Measurements from ENCODE around the gene GNAI3.

The GNAI3 gene

GRCh38 chr1:109543988-109544735 is 4.3 kb upstream of the GNAI3 start:
- DNase-seq (ENCODE audit: extremely low read depth in 1 of 2, low read depth in 1 of 2): no peak

- peak; percentile 61 to 85 for DNase-seq (ENCODE audit: extremely low read depth in 1 of 2, low read depth in 1 of 2)
Observed at GRCh38 chr1:109546311-109547109, 1.9 kb upstream of the GNAI3 start.

DNA sequence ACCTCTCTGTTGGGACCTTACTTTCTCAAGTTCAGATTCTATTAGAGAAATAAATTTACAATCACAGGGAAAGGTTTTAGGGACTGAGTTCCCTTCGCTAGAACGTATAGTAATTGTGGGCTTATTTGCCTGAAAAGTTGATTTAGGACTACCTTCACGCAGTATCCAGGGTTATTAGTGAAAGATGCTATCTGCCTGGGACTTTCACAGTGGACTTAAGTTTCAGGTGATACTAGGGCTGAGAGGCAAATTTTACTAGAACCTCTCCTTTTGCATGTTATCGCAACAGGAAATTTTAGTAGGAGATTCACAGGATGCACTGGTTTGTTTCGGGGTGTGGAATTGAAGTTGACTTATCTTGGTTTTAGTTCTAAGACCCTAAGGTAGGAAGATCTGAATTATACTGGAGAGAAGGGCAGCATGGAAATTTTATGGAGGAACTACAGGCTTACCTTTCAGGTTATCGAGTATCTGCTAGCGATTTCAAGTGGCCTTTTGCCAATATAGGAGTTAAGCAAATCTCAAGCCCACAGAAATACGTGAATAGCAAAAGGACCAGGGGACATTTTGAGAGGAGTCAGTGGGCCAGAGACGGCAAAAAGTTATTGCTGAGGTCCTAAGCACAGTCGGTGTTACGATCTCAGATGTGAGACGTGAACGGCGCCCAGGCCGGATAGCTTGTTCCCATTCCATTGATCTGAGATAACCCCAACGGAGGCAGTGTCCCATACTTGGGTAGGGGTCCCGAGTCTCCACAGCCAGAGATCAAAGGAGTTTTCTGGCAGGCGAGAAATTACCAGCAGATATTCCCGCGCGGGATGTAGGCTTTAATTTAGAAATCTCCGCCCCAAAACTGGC is 723 bp upstream of the GNAI3 start:
- peak in 1 of 2 donors; percentile 2 for DNase-seq (ENCODE audit: extremely low read depth in 1 of 2, low read depth in 1 of 2)

GRCh38 chr1:109556563-109556962 is 8.1 kb downstream of the GNAI3 start:
- no peak for DNase-seq (ENCODE audit: extremely low read depth in 1 of 2, low read depth in 1 of 2)

DNA sequence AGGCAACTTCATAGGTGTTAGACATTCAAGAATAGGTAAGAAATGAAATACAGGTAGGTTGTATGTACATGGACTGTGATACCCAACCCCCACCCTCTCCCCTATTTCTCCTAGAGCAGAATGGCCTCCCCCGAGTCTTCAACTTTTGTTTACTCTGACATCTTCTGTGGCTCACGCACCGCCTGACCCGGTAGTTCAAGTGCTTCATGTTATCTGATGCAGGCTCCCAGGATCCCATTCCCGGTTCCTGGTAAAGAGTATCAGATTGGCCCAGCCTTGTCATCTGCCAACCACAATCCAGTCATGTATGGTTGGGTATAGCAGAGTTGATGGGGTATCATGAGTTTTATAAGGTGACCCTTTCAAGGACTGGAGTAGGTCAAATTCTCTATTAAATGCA is 9.1 kb downstream of the GNAI3 start:
- no peak for DNase-seq (ENCODE audit: extremely low read depth in 1 of 2, low read depth in 1 of 2)

DNA sequence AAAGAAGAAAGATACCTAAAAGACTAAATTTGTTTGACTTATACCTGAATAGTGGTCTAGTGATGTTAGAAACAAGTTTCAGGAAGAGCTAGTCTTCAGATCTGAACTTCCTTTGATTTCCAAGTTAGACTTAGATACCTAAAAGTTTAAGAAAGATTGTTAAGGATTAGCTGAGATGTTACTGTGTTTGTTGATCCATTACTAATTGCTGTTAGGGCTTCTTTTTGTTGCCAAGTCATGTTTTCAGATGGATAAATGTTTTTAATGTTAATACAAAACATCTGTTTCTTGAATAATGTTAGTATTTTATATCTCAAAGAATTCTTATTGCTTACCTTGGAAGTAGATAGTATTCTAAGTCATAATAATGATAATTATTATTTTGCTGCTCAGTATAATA is 11.6 kb downstream of the GNAI3 start:
- DNase-seq (ENCODE audit: extremely low read depth in 1 of 2, low read depth in 1 of 2): no peak

GRCh38 chr1:109564194-109564878 is 15.9 kb downstream of the GNAI3 start:
- DNase-seq (ENCODE audit: extremely low read depth in 1 of 2, low read depth in 1 of 2): no peak

- no peak for DNase-seq (ENCODE audit: extremely low read depth in 1 of 2, low read depth in 1 of 2)
Observed at GRCh38 chr1:109565241-109565640, 16.8 kb downstream of the GNAI3 start.

DNA sequence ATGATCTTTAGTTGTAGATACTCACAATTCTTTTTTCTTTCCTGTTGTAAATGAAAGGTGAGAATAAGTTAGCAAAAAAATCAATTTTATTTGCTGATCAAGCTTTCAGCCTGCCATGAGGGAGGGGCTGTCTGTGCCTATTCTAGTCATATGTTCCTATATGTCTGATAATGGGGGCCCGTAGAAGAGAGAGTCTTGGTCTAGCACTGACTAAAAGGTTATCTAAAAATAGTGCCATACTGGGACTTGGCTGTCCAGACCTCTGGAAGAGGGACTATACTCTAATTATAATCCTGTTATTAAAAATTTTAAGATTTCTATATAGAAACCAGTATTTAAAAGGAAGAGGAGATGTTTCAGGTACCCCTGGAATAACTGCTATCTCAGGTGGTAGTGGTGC is 18.6 kb downstream of the GNAI3 start:
- no peak for DNase-seq (ENCODE audit: extremely low read depth in 1 of 2, low read depth in 1 of 2)

DNA sequence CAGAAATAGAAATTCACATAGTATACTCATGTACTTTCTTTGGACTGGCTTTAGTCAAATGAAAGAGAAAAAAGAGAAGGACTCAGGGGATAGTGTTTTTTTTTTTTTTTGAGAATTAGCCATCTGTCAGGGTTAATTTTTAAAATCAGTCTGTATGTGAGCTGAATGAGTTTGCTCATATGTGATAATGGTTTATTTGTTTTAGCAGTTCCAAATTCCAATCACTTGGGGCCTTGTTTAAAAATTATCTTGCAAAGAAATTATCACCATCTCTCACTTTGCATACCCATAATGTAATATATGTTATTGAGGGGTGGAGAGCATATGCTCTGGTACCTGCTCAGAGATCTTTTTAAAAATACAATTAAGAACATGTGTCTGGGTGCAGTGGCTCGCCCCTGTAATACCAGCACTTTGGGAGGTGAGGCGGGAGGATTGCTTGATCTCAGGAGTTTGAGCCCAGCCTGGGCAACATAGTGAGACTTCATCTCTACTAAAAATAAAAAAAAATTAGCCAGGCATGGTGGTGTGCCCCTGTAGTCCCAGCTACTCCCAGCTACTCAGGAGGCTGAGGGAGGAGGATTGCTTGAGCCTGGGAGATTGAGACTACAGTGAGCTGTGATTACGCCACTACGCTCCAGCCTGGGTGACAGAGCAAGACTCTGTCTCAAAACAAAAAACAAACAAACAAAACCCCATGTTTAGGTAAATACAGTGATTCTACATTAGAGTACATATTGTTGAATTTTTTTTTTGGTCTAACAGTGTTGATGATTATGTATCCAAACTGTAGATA is 19.7 kb downstream of the GNAI3 start:
- no peak for DNase-seq (ENCODE audit: extremely low read depth in 1 of 2, low read depth in 1 of 2)

DNA sequence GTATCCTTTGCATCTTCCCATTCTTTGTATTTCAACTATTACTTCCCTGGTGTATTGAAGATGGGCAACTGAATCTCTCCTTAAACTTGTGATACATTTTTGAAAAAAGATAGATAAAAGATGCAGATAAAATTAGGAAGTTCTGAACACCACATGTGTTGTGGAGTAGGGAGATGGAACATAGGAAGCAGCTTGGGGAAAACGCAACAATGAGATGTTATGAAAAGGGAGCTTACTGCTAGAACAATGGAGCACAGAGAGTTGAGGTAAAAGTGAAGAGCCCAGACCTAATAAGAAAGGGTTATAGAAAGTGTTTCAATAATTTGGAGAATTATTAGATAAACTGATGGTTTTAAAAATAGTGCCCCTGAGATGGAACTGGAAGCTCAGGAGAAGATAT is 20.9 kb downstream of the GNAI3 start:
- DNase-seq (ENCODE audit: extremely low read depth in 1 of 2, low read depth in 1 of 2): no peak

GRCh38 chr1:109570414-109570813 is 22.0 kb downstream of the GNAI3 start:
- no peak for DNase-seq (ENCODE audit: extremely low read depth in 1 of 2, low read depth in 1 of 2)

DNA sequence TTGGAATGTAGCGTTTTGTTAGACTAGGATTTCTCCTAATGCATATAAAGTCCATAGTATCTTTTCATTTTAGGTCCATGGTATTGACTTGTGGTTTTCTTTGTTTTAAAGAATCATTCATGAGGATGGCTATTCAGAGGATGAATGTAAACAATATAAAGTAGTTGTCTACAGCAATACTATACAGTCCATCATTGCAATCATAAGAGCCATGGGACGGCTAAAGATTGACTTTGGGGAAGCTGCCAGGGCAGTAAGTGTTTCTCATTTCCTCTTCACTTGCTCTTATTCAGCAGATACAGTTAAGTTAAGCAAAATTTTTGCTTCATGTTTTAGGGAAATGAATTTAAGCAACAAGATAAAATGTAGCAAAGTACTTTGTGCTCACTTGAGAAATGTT is 25.4 kb downstream of the GNAI3 start:
- no peak for DNase-seq (ENCODE audit: extremely low read depth in 1 of 2, low read depth in 1 of 2)

DNA sequence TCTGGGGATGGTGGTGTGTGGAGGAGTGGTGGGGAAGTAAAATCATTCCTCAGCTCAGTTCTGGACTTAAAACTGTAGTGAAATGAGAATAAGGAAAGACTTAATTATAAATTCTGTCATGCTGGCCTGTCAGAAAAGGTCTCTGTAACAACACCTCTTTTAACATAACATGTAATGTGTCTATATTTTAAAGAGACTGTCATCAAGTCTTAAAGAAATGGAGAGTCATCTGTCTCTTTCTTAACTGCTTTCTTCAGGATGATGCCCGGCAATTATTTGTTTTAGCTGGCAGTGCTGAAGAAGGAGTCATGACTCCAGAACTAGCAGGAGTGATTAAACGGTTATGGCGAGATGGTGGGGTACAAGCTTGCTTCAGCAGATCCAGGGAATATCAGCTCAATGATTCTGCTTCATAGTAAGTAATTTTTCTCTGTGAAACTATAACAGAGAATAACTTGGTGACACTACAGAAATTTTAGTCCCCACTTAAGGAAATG is 30.6 kb downstream of the GNAI3 start:
- DNase-seq (ENCODE audit: extremely low read depth in 1 of 2, low read depth in 1 of 2): no peak

DNA sequence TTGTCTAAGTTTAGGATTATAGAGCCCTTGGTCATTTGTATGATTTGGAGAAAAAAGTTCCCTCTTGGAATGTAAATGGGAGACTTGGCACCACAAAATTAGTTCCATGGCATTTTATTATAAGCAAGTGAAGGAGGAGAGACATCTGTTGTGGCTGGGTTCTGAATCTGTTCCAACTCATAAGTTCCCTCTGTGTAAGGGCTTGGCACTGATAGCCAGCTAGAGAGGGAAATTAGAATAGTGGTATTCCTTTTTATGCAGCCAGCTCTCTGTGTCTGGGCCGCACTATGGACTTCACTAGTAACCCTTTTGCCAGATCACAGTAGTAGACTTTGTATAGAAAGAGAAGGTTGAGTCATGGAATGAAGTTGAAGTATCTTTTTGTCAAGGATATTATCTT is 31.1 kb downstream of the GNAI3 start:
- DNase-seq (ENCODE audit: extremely low read depth in 1 of 2, low read depth in 1 of 2): no peak

- no peak for DNase-seq (ENCODE audit: extremely low read depth in 1 of 2, low read depth in 1 of 2)
Observed at GRCh38 chr1:109582021-109582420, 33.6 kb downstream of the GNAI3 start.

- DNase-seq (ENCODE audit: extremely low read depth in 1 of 2, low read depth in 1 of 2): no peak
Observed at GRCh38 chr1:109584766-109585165, 36.4 kb downstream of the GNAI3 start.

DNA sequence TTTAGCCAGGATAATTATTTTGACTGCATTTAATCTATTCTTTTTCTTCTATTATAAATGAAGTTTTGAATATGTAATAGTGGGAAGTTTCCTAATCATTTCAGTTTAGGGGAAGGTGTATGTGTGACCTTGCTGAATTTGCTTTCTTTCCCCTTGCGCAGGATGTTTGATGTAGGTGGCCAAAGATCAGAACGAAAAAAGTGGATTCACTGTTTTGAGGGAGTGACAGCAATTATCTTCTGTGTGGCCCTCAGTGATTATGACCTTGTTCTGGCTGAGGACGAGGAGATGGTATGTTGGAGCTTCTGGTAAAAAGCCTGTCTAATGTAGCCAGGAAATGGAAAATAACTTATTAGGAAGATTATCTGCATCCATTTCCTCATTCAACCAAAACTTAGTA is 37.6 kb downstream of the GNAI3 start:
- DNase-seq (ENCODE audit: extremely low read depth in 1 of 2, low read depth in 1 of 2): no peak

DNA sequence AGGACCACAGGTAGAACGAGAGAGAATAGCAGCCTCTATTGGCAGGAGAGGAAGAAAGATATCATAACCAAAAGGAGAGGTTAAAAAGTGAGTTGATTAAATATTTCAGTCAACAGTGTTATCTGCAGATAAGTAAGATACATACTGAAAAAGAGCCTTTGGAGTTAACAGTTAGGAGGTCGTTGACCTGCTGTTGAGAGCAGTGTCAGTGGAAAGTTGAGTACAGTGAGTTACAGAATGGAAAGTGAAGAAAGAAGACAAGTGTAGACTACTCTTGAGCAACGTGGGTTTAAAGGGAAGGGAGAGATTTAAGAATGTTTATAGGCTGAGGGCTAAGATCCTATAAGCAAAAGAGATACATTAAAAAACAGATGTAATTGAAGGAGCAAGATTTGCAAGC is 40.8 kb downstream of the GNAI3 start:
- DNase-seq (ENCODE audit: extremely low read depth in 1 of 2, low read depth in 1 of 2): no peak

- DNase-seq (ENCODE audit: extremely low read depth in 1 of 2, low read depth in 1 of 2): no peak
Observed at GRCh38 chr1:109589679-109590078, 41.3 kb downstream of the GNAI3 start.
